H9 (cell line): ENCODE data around the gene WDR64. TPM values are rescaled to one million over a fixed set of nuclear protein-coding genes. Genes with fewer than 3 reads are reported as not detected.

ENCODE experiments used
- DNase-seq: peaks from one replicate; pipeline ENCODE4 v3.0.0-alpha.2; 2017
- H2AFZ ChIP-seq: one replicate; pipeline ENCODE4 v1.6.1; 2013; ENCODE audit warnings: mild to moderate bottlenecking, low read length, control low read depth, moderate library complexity
- H2AK5ac ChIP-seq: 2 replicates; pipeline ENCODE4 v1.6.1; 2013; ENCODE audit warnings: low read length, control low read depth, mixed read lengths; ENCODE audit not compliant: insufficient read length
- H2BK120ac ChIP-seq: one replicate; pipeline ENCODE4 v1.6.1; 2013; ENCODE audit warnings: low read depth, mild to moderate bottlenecking, low read length, control low read depth, inconsistent platforms; ENCODE audit not compliant: poor library complexity, severe bottlenecking
- H2BK12ac ChIP-seq: 2 replicates; pipeline ENCODE4 v1.6.1; 2013; ENCODE audit warnings: low read length, control low read depth, mixed read lengths, low read depth; ENCODE audit not compliant: insufficient read length
- H2BK15ac ChIP-seq: 2 replicates; pipeline ENCODE4 v1.6.1; 2013; ENCODE audit warnings: low read depth, low read length, control low read depth
- H2BK20ac ChIP-seq: one replicate; pipeline ENCODE4 v1.6.1; 2013; ENCODE audit warnings: low read depth, mild to moderate bottlenecking, low read length, control low read depth, inconsistent platforms; ENCODE audit not compliant: poor library complexity, severe bottlenecking
- H2BK5ac ChIP-seq: 2 replicates; pipeline ENCODE4 v1.6.1; 2013; ENCODE audit warnings: low read length, control low read depth, mixed read lengths; ENCODE audit not compliant: insufficient read length
- H3K14ac ChIP-seq: 2 replicates; pipeline ENCODE4 v1.6.1; 2013; ENCODE audit warnings: low read length, control low read depth; ENCODE audit not compliant: insufficient read depth
- H3K18ac ChIP-seq: 2 replicates; pipeline ENCODE4 v1.6.1; 2013; ENCODE audit warnings: low read depth, mild to moderate bottlenecking, mixed read lengths, low read length, control low read depth; ENCODE audit not compliant: insufficient read length
- H3K23ac ChIP-seq: 2 replicates; pipeline ENCODE4 v1.6.1; 2013; ENCODE audit warnings: low read length, control low read depth, mixed read lengths, low read depth; ENCODE audit not compliant: insufficient read length
- H3K23me2 ChIP-seq: 2 replicates; pipeline ENCODE4 v1.6.1; 2013; ENCODE audit warnings: low read depth, mild to moderate bottlenecking, mixed read lengths, low read length, control low read depth; ENCODE audit not compliant: insufficient read length, poor library complexity, severe bottlenecking
- H3K27ac ChIP-seq: 2 replicates; pipeline ENCODE4 v1.5.1; 2013; ENCODE audit warnings: low read length, control low read depth, mixed read lengths, low read depth; ENCODE audit not compliant: insufficient read length
- H3K27me3 ChIP-seq: 2 replicates; pipeline ENCODE4 v1.6.1; 2013; ENCODE audit warnings: low read length, control low read depth, inconsistent platforms; ENCODE audit not compliant: insufficient read depth
- H3K4ac ChIP-seq: 2 replicates; pipeline ENCODE4 v1.6.1; 2013; ENCODE audit warnings: low read depth, mild to moderate bottlenecking, control low read depth, inconsistent platforms, low read length, moderate library complexity
- H3K4me1 ChIP-seq: 2 replicates; pipeline ENCODE4 v1.6.1; 2013; ENCODE audit warnings: low read length, control low read depth, inconsistent platforms; ENCODE audit not compliant: insufficient read depth
- H3K4me2 ChIP-seq: 2 replicates; pipeline ENCODE4 v1.6.1; 2013; ENCODE audit warnings: low read length, control low read depth, mixed read lengths; ENCODE audit not compliant: insufficient read length, insufficient read depth
- H3K56ac ChIP-seq: 2 replicates; pipeline ENCODE4 v1.6.1; 2013; ENCODE audit warnings: low read depth, mild to moderate bottlenecking, mixed read lengths, low read length, control low read depth; ENCODE audit not compliant: insufficient read length
- H3K79me1 ChIP-seq: 2 replicates; pipeline ENCODE4 v1.6.1; 2013; ENCODE audit warnings: low read depth, mild to moderate bottlenecking, moderate library complexity, low read length, control low read depth, inconsistent platforms; ENCODE audit not compliant: insufficient read depth, poor library complexity, severe bottlenecking
- H3K79me2 ChIP-seq: 2 replicates; pipeline ENCODE4 v1.6.1; 2013; ENCODE audit warnings: low read length, control low read depth, inconsistent platforms; ENCODE audit not compliant: insufficient read depth
- H3K9ac ChIP-seq: 2 replicates; pipeline ENCODE4 v1.6.1; 2013; ENCODE audit warnings: low read length, control low read depth, mixed read lengths; ENCODE audit not compliant: insufficient read length; ENCODE audit errors: extremely low read depth
- H3K9me3 ChIP-seq: one replicate; pipeline ENCODE4 v1.6.1; 2013; ENCODE audit warnings: low read depth, low read length, inconsistent platforms; ENCODE audit not compliant: control insufficient read depth
- H3T11ph ChIP-seq: one replicate; pipeline ENCODE4 v1.6.1; 2013; ENCODE audit warnings: mild to moderate bottlenecking, low read length, control low read depth, inconsistent platforms
- H4K20me1 ChIP-seq: one replicate; pipeline ENCODE4 v1.6.1; 2013; ENCODE audit not compliant: control insufficient read depth, insufficient read length, insufficient read depth
- H4K5ac ChIP-seq: 2 replicates; pipeline ENCODE4 v1.6.1; 2013; ENCODE audit warnings: low read depth, mild to moderate bottlenecking, mixed read lengths, low read length, control low read depth; ENCODE audit not compliant: insufficient read length
- H4K8ac ChIP-seq: replicated peaks from 2 replicates; pipeline ENCODE4 v1.6.1; 2013; ENCODE audit warnings: low read length, control low read depth, mixed read lengths, low read depth; ENCODE audit not compliant: insufficient read length
- H4K91ac ChIP-seq: 2 replicates; pipeline ENCODE4 v1.6.1; 2013; ENCODE audit warnings: low read depth, mild to moderate bottlenecking, moderate library complexity, mixed read lengths, low read length, control low read depth; ENCODE audit not compliant: insufficient read length
- H3K27ac Mint-ChIP-seq, 3 experiments: 2 replicates in 2 of 3; 3 replicates in 1 of 3; pipeline ENCODE4 v1.8.0; 2020 to 2021; ENCODE audit warnings: mixed read lengths in 3 of 3, mild to moderate bottlenecking in 1 of 3, moderate library complexity in 1 of 3
- H3K27me3 Mint-ChIP-seq: 2 replicates; pipeline ENCODE4 v1.8.0; 2021; ENCODE audit warnings: low read depth, mild to moderate bottlenecking, moderate library complexity, mixed read lengths
- H3K36me3 Mint-ChIP-seq, 3 experiments: 2 replicates in 2 of 3; 3 replicates in 1 of 3; pipeline ENCODE4 v1.8.0; 2020 to 2021; ENCODE audit warnings: low read depth in 3 of 3, mixed read lengths in 3 of 3; ENCODE audit not compliant: insufficient read depth in 1 of 3
- H3K4me1 Mint-ChIP-seq, 2 experiments: 2 replicates each; pipeline ENCODE4 v1.8.0; 2020; ENCODE audit warnings: mixed read lengths in 2 of 2
- H3K4me3 Mint-ChIP-seq, 2 experiments: 2 replicates in 1 of 2; 3 replicates in 1 of 2; pipeline ENCODE4 v1.8.0; 2020 to 2021; ENCODE audit warnings: mild to moderate bottlenecking in 2 of 2, mixed read lengths in 2 of 2, moderate library complexity in 1 of 2
- H3K9me3 Mint-ChIP-seq, 2 experiments: 2 replicates in 1 of 2; 3 replicates in 1 of 2; pipeline ENCODE4 v1.8.0; 2020; ENCODE audit warnings: mild to moderate bottlenecking in 2 of 2, mixed read lengths in 2 of 2, moderate library complexity in 1 of 2
- CTCF ChIP-seq: fragments of 200-600 bp; sonication (generic); conservative IDR thresholded peaks from 3 replicates; pipeline ENCODE4 v1.8.0; 2021; ENCODE audit warnings: antibody characterized with exemption, mild to moderate bottlenecking
- WGBS: extraction: QIAGEN DNeasy Blood & Tissue Kit; methylation state at CpG from one replicate; pipeline ENCODE4 v1.1.7; 2013; ENCODE audit warnings: missing lambda C conversion rate, low lambda C conversion rate, mixed read lengths; ENCODE audit not compliant: insufficient read length; ENCODE audit errors: extremely low coverage; 5-methylcytosine and 5-hydroxymethylcytosine counted together
- total RNA-seq: library from RNA; stranded (reverse); gene quantifications from 2 replicates; pipeline ENCODE4 v1.2.1, GENCODE V29; 2021

WDR64 gene
- total RNA-seq, 1 experiment from 2014 or later = not detected

GRCh38 chr1:241715435-241715834, 63.4 kb downstream of the WDR64 start:
- Histone ChIP-seq H3K27me3 (no peaks in the 10 kb centered on the region), H3K27ac (no peak overlapping the region), H3T11ph (no peak overlapping the region), H3K79me2 (no peaks in the 10 kb centered on the region), H2BK12ac (no peak overlapping the region), H2AK5ac (no peak overlapping the region), H4K5ac (no peak overlapping the region), H3K4me2 (no peak overlapping the region), H2BK5ac (no peak overlapping the region), H3K9me3 (no peaks in the 10 kb centered on the region), H3K18ac (no peak overlapping the region), H4K20me1 (no peaks in the 10 kb centered on the region), H2BK15ac (no peak overlapping the region), H2BK20ac (no peak overlapping the region), H3K9ac (no peak overlapping the region), H2BK120ac (no peak overlapping the region), H2AFZ (no peak overlapping the region), H3K56ac (no peak overlapping the region), H3K79me1 (no peaks in the 10 kb centered on the region), H4K8ac (no peak overlapping the region), H4K91ac (no peak overlapping the region), H3K23ac (no peak overlapping the region), H3K23me2 (no peaks in the 10 kb centered on the region), H3K4me1 (no peaks in the 10 kb centered on the region), H3K4ac (no peak overlapping the region), H3K14ac (no peak overlapping the region)
- TF ChIP-seq CTCF = no peak
- no peak for DNase-seq
- Mint-ChIP-seq H3K9me3 (no peaks in the 10 kb centered on the region), H3K4me3 (no peak overlapping the region), H3K36me3 (no peaks in the 10 kb centered on the region), H3K27me3 (no peaks in the 10 kb centered on the region), H3K4me1 (no peaks in the 10 kb centered on the region), H3K27ac (no peak overlapping the region)
- WGBS = no CpG with 5 or more reads among the region's 3 CpGs
